HEK293T (cell line): ENCODE data around the gene PCDHGB2.

Experiments
- CTCF ChIA-PET: fragments of 350-600 bp; formaldehyde crosslinking; extraction: SDS; loops from one replicate; lab custom pipeline; 2021; ENCODE audit warnings: antibody characterized with exemption, inconsistent platforms; lab: Yijun Ruan, JAX
- POLR2A ChIA-PET: fragments of 350-600 bp; formaldehyde crosslinking; extraction: SDS; loops from one replicate; lab custom pipeline; 2020; ENCODE audit warnings: antibody characterized with exemption, inconsistent platforms; lab: Yijun Ruan, JAX
- DNase-seq: peaks from one replicate; pipeline ENCODE4 v3.0.0; 2012; ENCODE audit warnings: mixed read lengths; ENCODE audit errors: extremely low spot score
- ARNT ChIP-seq: fragments of 450-650 bp; IDR thresholded peaks from 2 replicates; pipeline ENCODE4 v1.6.1; 2017; ENCODE audit warnings: mild to moderate bottlenecking
- BHLHE40 ChIP-seq: fragments of 450-650 bp; IDR thresholded peaks from 2 replicates; pipeline ENCODE4 v1.6.1; 2016; ENCODE audit warnings: mild to moderate bottlenecking, moderate library complexity, borderline replicate concordance
- CTBP1 ChIP-seq: fragments of 450-650 bp; IDR thresholded peaks from 2 replicates; pipeline ENCODE4 v1.6.1; 2016; ENCODE audit warnings: borderline replicate concordance
- ELF4 ChIP-seq: fragments of 450-650 bp; IDR thresholded peaks from 2 replicates; pipeline ENCODE4 v1.6.1; 2017; ENCODE audit warnings: antibody characterized with exemption
- FOXA1 ChIP-seq: fragments of 450-650 bp; IDR thresholded peaks from 2 replicates; pipeline ENCODE4 v1.6.1; 2016; ENCODE audit warnings: mild to moderate bottlenecking
- FOXK2 ChIP-seq: fragments of 450-650 bp; IDR thresholded peaks from 2 replicates; pipeline ENCODE4 v1.6.1; 2016; ENCODE audit warnings: mild to moderate bottlenecking
- FOXM1 ChIP-seq: fragments of 450-650 bp; IDR thresholded peaks from 2 replicates; pipeline ENCODE4 v1.6.1; 2017; ENCODE audit warnings: mild to moderate bottlenecking, borderline replicate concordance
- HDGF ChIP-seq: fragments of 450-650 bp; IDR thresholded peaks from 2 replicates; pipeline ENCODE4 v1.6.1; 2017; ENCODE audit warnings: antibody characterized with exemption, borderline replicate concordance
- L3MBTL2 ChIP-seq: fragments of 450-650 bp; conservative IDR thresholded peaks from 2 replicates; pipeline ENCODE4 v1.6.1; 2016; ENCODE audit warnings: mild to moderate bottlenecking
- LEF1 ChIP-seq: fragments of 450-650 bp; IDR thresholded peaks from 2 replicates; pipeline ENCODE4 v1.6.1; 2017; ENCODE audit warnings: mild to moderate bottlenecking, borderline replicate concordance
- NFRKB ChIP-seq: fragments of 450-650 bp; IDR thresholded peaks from 2 replicates; pipeline ENCODE4 v1.6.1; 2016; ENCODE audit warnings: mild to moderate bottlenecking, moderate library complexity
- SP1 ChIP-seq: fragments of 450-650 bp; IDR thresholded peaks from 2 replicates; pipeline ENCODE4 v1.6.1; 2017
- SUZ12 ChIP-seq: fragments of 450-650 bp; IDR thresholded peaks from 2 replicates; pipeline ENCODE4 v1.6.1; 2016; ENCODE audit warnings: mild to moderate bottlenecking
- TARDBP ChIP-seq: fragments of 450-650 bp; IDR thresholded peaks from 2 replicates; pipeline ENCODE4 v1.6.1; 2016
- ZNF384 ChIP-seq: fragments of 450-650 bp; IDR thresholded peaks from 2 replicates; pipeline ENCODE4 v1.6.1; 2016
- TF ChIP-seq, protein P1 (sequence below): fragments of 450-650 bp; IDR thresholded peaks from 2 replicates; pipeline ENCODE4 v1.6.1; 2016

PCDHGB2 gene

DNA sequence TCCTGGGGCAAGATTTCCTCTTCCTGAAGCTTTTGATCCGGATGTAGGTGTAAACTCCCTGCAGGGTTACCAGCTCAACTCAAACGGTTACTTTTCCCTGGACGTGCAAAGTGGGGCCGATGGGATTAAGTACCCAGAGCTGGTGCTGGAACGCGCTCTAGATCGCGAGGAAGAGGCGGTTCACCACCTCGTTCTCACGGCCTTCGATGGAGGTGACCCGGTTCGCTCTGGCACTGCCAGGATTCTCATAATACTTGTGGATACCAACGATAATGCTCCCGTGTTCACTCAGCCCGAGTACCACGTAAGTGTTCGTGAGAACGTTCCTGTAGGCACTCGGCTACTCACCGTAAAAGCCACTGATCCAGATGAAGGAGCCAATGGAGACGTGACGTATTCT is 4.2 kb upstream of the PCDHGB2 start:
- no peak for DNase-seq
- ChIA-PET CTCF (interaction anchor here (0.6 to 0.7 kb wide), 2 partner anchors 12 to 182 kb away, joined by 3 read pairs; partner anchors contain the start of gene PCDHGA3), POLR2A (no interaction called here)

DNA sequence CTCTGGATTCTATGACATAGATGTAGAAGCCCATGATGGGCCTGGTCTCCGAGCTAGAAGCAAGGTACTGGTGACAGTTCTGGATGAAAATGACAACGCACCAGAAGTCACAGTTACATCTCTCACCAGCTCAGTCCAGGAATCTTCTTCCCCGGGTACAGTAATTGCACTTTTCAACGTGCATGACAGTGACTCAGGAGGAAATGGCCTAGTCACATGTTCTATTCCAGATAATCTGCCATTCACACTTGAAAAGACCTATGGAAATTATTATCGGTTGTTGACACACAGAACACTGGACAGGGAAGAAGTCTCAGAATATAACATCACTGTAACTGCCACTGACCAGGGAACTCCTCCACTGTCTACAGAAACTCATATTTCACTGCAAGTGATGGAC is 3.7 kb upstream of the PCDHGB2 start:
- DNase-seq: no peak
- POLR2A ChIA-PET: no interaction called here
- no peak for TF ChIP-seq FOXA1
- TF ChIP-seq ELF4: no peak
- no peak for TF ChIP-seq NFRKB
- no peak for TF ChIP-seq BHLHE40
- TF ChIP-seq L3MBTL2: no peak
- TF ChIP-seq ARNT: no peak
- no peak for TF ChIP-seq CTBP1
- no peak for TF ChIP-seq SP1
- CTCF ChIA-PET: interaction anchor here (0.6 kb wide), 1 partner anchor 182 kb away, joined by 3 read pairs; no protein-coding TSS in a partner anchor

More for the DNA sequence above, 4.2 kb upstream of the PCDHGB2 start:
- TF ChIP-seq SUZ12: no peak
- no peak for TF ChIP-seq CTBP1
- TF ChIP-seq FOXM1: no peak
- no peak for TF ChIP-seq ZNF384
- no peak for TF ChIP-seq FOXK2
- no peak for TF ChIP-seq FOXA1
- no peak for TF ChIP-seq HDGF
- no peak for TF ChIP-seq LEF1
- no peak for TF ChIP-seq NFRKB
- no peak for TF ChIP-seq ELF4
- TF ChIP-seq L3MBTL2: no peak
- no peak for TF ChIP-seq ARNT
- no peak for TF ChIP-seq TARDBP
- TF ChIP-seq, protein P1, sequence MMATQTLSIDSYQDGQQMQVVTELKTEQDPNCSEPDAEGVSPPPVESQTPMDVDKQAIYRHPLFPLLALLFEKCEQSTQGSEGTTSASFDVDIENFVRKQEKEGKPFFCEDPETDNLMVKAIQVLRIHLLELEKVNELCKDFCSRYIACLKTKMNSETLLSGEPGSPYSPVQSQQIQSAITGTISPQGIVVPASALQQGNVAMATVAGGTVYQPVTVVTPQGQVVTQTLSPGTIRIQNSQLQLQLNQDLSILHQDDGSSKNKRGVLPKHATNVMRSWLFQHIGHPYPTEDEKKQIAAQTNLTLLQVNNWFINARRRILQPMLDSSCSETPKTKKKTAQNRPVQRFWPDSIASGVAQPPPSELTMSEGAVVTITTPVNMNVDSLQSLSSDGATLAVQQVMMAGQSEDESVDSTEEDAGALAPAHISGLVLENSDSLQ: no peak
- TF ChIP-seq SP1: no peak

DNA sequence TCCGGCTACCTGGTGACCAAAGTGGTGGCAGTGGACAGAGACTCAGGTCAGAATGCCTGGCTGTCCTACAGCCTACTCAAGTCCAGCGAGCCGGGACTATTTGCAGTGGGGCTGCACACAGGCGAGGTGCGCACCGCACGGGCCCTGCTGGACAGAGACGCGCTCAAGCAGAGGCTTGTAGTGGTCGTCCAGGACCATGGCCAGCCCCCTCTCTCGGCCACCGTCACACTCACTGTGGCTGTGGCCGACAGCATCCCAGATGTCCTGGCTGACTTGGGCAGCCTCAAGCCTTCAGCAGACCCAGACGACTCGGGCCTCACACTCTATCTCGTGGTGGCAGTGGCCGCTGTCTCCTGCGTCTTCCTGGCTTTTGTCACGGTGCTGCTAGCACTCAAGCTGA is 2.8 kb upstream of the PCDHGB2 start:
- no peak for DNase-seq
- POLR2A ChIA-PET: no interaction called here
- CTCF ChIA-PET: no interaction called here
- no peak for TF ChIP-seq CTBP1
- no peak for TF ChIP-seq FOXM1
- TF ChIP-seq BHLHE40: no peak
- TF ChIP-seq ELF4: no peak
- no peak for TF ChIP-seq NFRKB
- no peak for TF ChIP-seq SP1
- no peak for TF ChIP-seq L3MBTL2
- no peak for TF ChIP-seq HDGF
- no peak for TF ChIP-seq FOXK2
- no peak for TF ChIP-seq LEF1
- TF ChIP-seq ZNF384: no peak
- TF ChIP-seq, protein P1: no peak
- no peak for TF ChIP-seq FOXA1
- TF ChIP-seq SUZ12: no peak
- no peak for TF ChIP-seq TARDBP
- no peak for TF ChIP-seq ARNT

DNA sequence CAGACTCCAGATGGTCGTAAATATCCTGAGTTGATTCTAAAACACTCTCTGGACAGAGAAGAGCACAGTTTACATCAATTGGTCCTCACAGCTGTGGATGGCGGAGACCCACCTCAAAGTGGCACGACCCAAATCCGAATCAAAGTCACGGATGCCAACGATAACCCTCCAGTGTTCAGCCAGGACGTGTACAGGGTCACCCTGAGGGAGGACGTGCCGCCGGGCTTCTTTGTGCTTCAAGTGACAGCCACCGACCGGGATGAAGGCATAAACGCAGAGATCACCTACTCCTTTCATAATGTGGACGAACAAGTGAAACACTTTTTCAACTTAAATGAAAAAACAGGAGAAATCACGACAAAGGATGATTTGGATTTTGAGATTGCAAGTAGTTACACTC is 891 bp downstream of the PCDHGB2 start:
- ChIA-PET POLR2A (no interaction called here), CTCF (no interaction called here)
- DNase-seq: no peak
- TF ChIP-seq, protein P1: no peak
- TF ChIP-seq SUZ12 (no peak), L3MBTL2 (no peak), TARDBP (no peak), SP1 (no peak), ELF4 (no peak), FOXK2 (no peak), NFRKB (no peak)

DNA sequence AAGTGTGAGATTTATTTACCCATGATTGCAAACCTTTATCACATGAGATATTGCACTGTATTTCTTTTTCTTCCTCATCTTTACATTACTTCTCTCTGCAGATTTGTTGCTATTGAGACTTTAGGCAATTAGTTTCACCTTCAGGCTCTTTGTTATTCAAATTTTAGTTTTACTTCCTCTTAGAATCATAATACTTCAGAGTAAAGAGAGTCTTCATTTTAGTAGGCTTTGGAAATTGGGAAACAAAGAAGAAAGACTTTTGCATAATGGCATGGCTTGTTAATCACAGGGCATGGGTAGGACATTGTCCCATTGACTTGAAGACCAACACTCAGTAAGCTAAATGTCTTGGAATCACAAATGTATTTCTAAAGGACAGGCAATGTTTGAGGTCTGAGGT is 2.9 kb downstream of the PCDHGB2 start:
- CTCF ChIA-PET: no interaction called here
- POLR2A ChIA-PET: no interaction called here
- no peak for TF ChIP-seq L3MBTL2
- DNase-seq: no peak

DNA sequence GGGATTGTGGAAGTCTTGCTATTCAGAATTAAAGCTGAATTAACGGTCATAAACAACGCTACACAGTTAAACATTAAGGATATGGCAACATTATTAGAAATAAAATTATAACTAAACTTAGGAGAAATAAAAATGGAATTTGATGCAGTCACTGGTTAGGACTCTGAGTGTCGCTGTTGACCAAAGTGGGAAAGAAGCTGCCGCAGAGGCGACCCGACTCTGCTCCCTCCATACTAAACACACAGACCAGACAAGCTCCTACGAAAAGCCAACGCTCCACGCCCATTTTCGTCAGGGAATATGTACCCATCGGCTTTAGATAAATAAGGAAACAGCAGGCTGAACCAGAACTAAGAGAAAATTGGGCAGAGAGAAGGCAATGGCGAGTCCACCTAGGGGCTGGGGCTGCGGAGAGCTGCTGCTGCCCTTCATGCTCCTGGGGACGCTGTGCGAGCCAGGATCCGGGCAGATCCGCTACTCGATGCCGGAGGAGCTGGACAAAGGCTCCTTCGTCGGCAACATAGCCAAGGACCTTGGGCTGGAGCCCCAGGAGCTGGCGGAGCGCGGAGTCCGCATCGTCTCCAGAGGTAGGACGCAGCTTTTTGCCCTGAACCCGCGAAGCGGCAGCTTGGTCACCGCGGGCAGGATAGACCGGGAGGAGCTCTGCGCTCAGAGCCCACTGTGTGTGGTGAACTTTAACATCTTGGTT is 4.3 kb downstream of the PCDHGB2 start, which contains the start of gene PCDHGA5:
TSS of gene PCDHGA5 (plus strand) at position 211 of the 709 bp plus-strand sequence. CDS start at position 380, 169 bp downstream.
- CTCF ChIA-PET: interaction anchor here (0.6 kb wide), 1 partner anchor 44 kb away, joined by 3 read pairs; no protein-coding TSS in a partner anchor
- POLR2A ChIA-PET: no interaction called here
- DNase-seq: no peak
- TF ChIP-seq TARDBP (no peak), HDGF (no peak), ARNT (no peak), FOXM1 (no peak)
